ENCODE results near the gene BTNL8.

DNA sequence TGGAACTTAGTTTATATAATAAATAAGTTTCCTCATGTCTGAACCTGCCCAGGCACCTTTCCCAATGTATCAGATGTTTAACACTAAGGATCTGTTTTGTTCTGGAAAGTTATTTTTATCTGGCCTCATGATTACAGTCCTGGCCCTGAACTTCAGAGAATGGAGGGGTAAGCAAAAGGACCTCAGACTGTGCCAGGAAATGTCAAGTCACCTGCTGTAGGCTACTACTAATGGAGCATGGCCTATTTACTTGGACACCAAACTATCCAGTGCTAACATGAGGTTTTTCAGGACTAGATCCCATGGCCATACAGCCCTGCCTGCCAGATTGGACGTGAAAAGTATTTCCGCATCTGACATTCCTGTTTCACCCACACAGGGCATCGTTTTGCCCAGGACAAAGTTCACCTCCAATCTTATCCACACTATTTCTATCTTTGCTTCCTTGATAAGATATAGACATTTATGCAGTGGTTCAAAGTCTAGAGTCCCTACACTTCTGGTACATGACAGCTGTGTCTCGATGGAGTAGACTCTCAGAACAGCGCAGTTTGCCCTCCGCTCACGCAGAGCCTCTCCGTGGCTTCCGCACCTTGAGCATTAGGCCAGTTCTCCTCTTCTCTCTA lies at the start of gene BTNL8:
- TF ChIP-seq, protein P1, sequence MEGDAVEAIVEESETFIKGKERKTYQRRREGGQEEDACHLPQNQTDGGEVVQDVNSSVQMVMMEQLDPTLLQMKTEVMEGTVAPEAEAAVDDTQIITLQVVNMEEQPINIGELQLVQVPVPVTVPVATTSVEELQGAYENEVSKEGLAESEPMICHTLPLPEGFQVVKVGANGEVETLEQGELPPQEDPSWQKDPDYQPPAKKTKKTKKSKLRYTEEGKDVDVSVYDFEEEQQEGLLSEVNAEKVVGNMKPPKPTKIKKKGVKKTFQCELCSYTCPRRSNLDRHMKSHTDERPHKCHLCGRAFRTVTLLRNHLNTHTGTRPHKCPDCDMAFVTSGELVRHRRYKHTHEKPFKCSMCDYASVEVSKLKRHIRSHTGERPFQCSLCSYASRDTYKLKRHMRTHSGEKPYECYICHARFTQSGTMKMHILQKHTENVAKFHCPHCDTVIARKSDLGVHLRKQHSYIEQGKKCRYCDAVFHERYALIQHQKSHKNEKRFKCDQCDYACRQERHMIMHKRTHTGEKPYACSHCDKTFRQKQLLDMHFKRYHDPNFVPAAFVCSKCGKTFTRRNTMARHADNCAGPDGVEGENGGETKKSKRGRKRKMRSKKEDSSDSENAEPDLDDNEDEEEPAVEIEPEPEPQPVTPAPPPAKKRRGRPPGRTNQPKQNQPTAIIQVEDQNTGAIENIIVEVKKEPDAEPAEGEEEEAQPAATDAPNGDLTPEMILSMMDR (IDR thresholded peaks at IDR 0.05; ENCODE audit: low read depth, low read length, poor library complexity, severe bottlenecking), result no peak
- TF ChIP-seq EZH2phosphoT487 (IDR thresholded peaks at IDR 0.05; ENCODE audit: borderline replicate concordance, low read length), result no peak
